ENCODE measurements around the gene PRELID2. TPM values are rescaled to one million over a fixed set of nuclear protein-coding genes. Genes with fewer than 3 reads are reported as not detected.
A peak's percentile ranks its signal among the peaks of the same experiment; 100 is the strongest.
"Not testable (repeated sequence)": the region's sequence is repeated elsewhere in the genome, so short reads cannot be mapped to it uniquely, and the experiment has no call there.

Gene PRELID2
- total RNA-seq, 6 donors from 2014 or later: 3.2 to 13.7 (median 6.5) TPM

GRCh38 chr5:145846081-145846480 lies 10.9 kb upstream of the PRELID2 start:
- Histone ChIP-seq H3K4me3 (no peak overlapping the region), H3K27me3 (no peaks in the 10 kb centered on the region), H3K4me1 (no peaks in the 10 kb centered on the region), H3K27ac (no peak overlapping the region), H3K9me3 (no peaks in the 10 kb centered on the region), H3K36me3 (no peaks in the 10 kb centered on the region)
- WGBS, 2 donors: 31 to 59% methylated on average over 3 of the region's 3 CpGs
- TF ChIP-seq POLR2A (IDR thresholded peaks at IDR 0.05): no peak
- TF ChIP-seq CTCF (IDR thresholded peaks at IDR 0.05): no peak
- no peak for TF ChIP-seq POLR2AphosphoS5 (IDR thresholded peaks at IDR 0.05)
- TF ChIP-seq EP300 (IDR thresholded peaks at IDR 0.05): no peak
- no peak for ATAC-seq (ENCODE audit: low FRiP score in 2 of 2)
- DNase-seq: no peak

GRCh38 chr5:145841299-145841698 lies 6.2 kb upstream of the PRELID2 start:
- DNase-seq (no peak), ATAC-seq (ENCODE audit: low FRiP score in 2 of 2) (no peak)
- no peak overlapping the region for H3K27ac ChIP-seq

GRCh38 chr5:145840458-145841132 lies 5.5 kb upstream of the PRELID2 start:
- Histone ChIP-seq H3K27ac (no peak overlapping the region), H3K4me1 (peaks cover 0 to 5% (median 4%) of the 10 kb centered on the region in 4 donors), H3K27me3 (no peaks in the 10 kb centered on the region), H3K36me3 (no peaks in the 10 kb centered on the region), H3K4me3 (no peak overlapping the region), H3K9me3 (no peaks in the 10 kb centered on the region)
- whole genome bisulfite sequencing, 2 donors: 80 to 85% methylated on average over 3 of the region's 3 CpGs
- no peak for DNase-seq
- no peak for ATAC-seq (ENCODE audit: low FRiP score in 2 of 2)
- TF ChIP-seq POLR2A (IDR thresholded peaks at IDR 0.05) (no peak), CTCF (IDR thresholded peaks at IDR 0.05) (no peak), POLR2AphosphoS5 (IDR thresholded peaks at IDR 0.05) (no peak), EP300 (IDR thresholded peaks at IDR 0.05) (no peak)

More at GRCh38 chr5:145841299-145841698, 6.2 kb upstream of the PRELID2 start:
- H3K27me3 ChIP-seq: no peaks in the 10 kb centered on the region
- no peaks in the 10 kb centered on the region for H3K4me1 ChIP-seq
- no peaks in the 10 kb centered on the region for H3K36me3 ChIP-seq
- no peak overlapping the region for H3K4me3 ChIP-seq
- TF ChIP-seq CTCF (IDR thresholded peaks at IDR 0.05): no peak
- TF ChIP-seq POLR2A (IDR thresholded peaks at IDR 0.05): no peak
- no peak for TF ChIP-seq POLR2AphosphoS5 (IDR thresholded peaks at IDR 0.05)
- TF ChIP-seq EP300 (IDR thresholded peaks at IDR 0.05): no peak
- no peaks in the 10 kb centered on the region for H3K9me3 ChIP-seq

- Histone ChIP-seq H3K4me3 (no peak overlapping the region), H3K36me3 (no peaks in the 10 kb centered on the region), H3K27ac (no peak overlapping the region), H3K27me3 (no peaks in the 10 kb centered on the region), H3K4me1 (peaks cover 2 to 17% (median 8%) of the 10 kb centered on the region in 4 donors), H3K9me3 (no peaks in the 10 kb centered on the region)
- TF ChIP-seq POLR2A (IDR thresholded peaks at IDR 0.05) (no peak), CTCF (IDR thresholded peaks at IDR 0.05) (no peak), POLR2AphosphoS5 (IDR thresholded peaks at IDR 0.05) (no peak), EP300 (IDR thresholded peaks at IDR 0.05) (no peak)
- WGBS, 2 donors: 80 to 84% methylated on average over 6 of the region's 6 CpGs
- no peak for DNase-seq
- ATAC-seq (ENCODE audit: low FRiP score in 2 of 2): no peak
Observed at GRCh38 chr5:145838276-145838675, 3.1 kb upstream of the PRELID2 start.

GRCh38 chr5:145836241-145836640 lies 1.1 kb upstream of the PRELID2 start:
- DNase-seq: not testable (repeated sequence)
- peak overlapping the region in 1 of 4 donors; percentile 94 for H3K4me3 ChIP-seq
- 93 to 95% methylated on average over 7 to 13 of the region's 13 CpGs for WGBS, 2 donors

More at GRCh38 chr5:145836241-145836640, 1.1 kb upstream of the PRELID2 start:
- H3K9me3 ChIP-seq; ATAC-seq (ENCODE audit: low FRiP score in 2 of 2); H3K27me3 ChIP-seq; H3K36me3 ChIP-seq: not testable (repeated sequence)
- Histone ChIP-seq H3K27ac (peak overlapping the region in 1 of 4 donors; percentile 52), H3K4me1 (peaks cover 4 to 17% (median 8%) of the 10 kb centered on the region in 4 donors)

Data from upper lobe of left lung (tissue), 6 donors.